ENCODE measurements around the gene HPCAL4.

Gene HPCAL4

GRCh38 chr1:39672551-39672947 lies 18.7 kb downstream of the HPCAL4 start:
- no peak overlapping the region for H3K27ac Mint-ChIP-seq
- no peaks in the 10 kb centered on the region for H3K9me3 Mint-ChIP-seq
- peaks cover 8% of the 10 kb centered on the region for H3K27me3 Mint-ChIP-seq
- no peaks in the 10 kb centered on the region for H3K36me3 Mint-ChIP-seq
- peak overlapping the region; percentile 74 for H3K4me3 Mint-ChIP-seq
- H3K4me1 Mint-ChIP-seq: peaks cover 7% of the 10 kb centered on the region

- Mint-ChIP-seq H3K36me3 (no peaks in the 10 kb centered on the region), H3K27ac (no peak within 1 kb of the TSS), H3K9me3 (no peaks in the 10 kb centered on the region), H3K4me3 (peak within 1 kb of the TSS; percentile 74), H3K4me1 (peaks cover 12% of the 10 kb centered on the region), H3K27me3 (peaks cover 8% of the 10 kb centered on the region)
Measured at GRCh38 chr1:39671793-39672550, 19.3 kb downstream of the HPCAL4 start, which contains the start of gene NT5C1A. NT5C1A (minus strand) TSS chr1:39672107; CDS start chr1:39672038, 69 bp downstream.

- Mint-ChIP-seq H3K4me1 (peaks cover 18% of the 10 kb centered on the region), H3K27me3 (peaks cover 8% of the 10 kb centered on the region), H3K9me3 (no peaks in the 10 kb centered on the region), H3K27ac (no peak overlapping the region), H3K36me3 (no peaks in the 10 kb centered on the region), H3K4me3 (peak overlapping the region; percentile 46)
Measured at GRCh38 chr1:39671433-39671792, 19.8 kb downstream of the HPCAL4 start.

- H3K27me3 Mint-ChIP-seq: peaks cover 8% of the 10 kb centered on the region
- peaks cover 18% of the 10 kb centered on the region for H3K4me1 Mint-ChIP-seq
- H3K36me3 Mint-ChIP-seq: no peaks in the 10 kb centered on the region
- H3K27ac Mint-ChIP-seq: no peak overlapping the region
- no peaks in the 10 kb centered on the region for H3K9me3 Mint-ChIP-seq
- H3K4me3 Mint-ChIP-seq: peak overlapping the region; percentile 46
Measured at GRCh38 chr1:39670689-39671088, 20.5 kb downstream of the HPCAL4 start.

GRCh38 chr1:39668894-39669293 lies 22.3 kb downstream of the HPCAL4 start:
- Mint-ChIP-seq H3K36me3 (no peaks in the 10 kb centered on the region), H3K4me1 (peaks cover 18% of the 10 kb centered on the region), H3K27me3 (peaks cover 8% of the 10 kb centered on the region), H3K9me3 (no peaks in the 10 kb centered on the region), H3K27ac (no peak overlapping the region), H3K4me3 (no peak overlapping the region)

GRCh38 chr1:39668111-39668510 lies 23.1 kb downstream of the HPCAL4 start:
- peaks cover 8% of the 10 kb centered on the region for H3K27me3 Mint-ChIP-seq
- peaks cover 18% of the 10 kb centered on the region for H3K4me1 Mint-ChIP-seq
- no peak overlapping the region for H3K4me3 Mint-ChIP-seq
- no peak overlapping the region for H3K27ac Mint-ChIP-seq
- H3K36me3 Mint-ChIP-seq: no peaks in the 10 kb centered on the region
- no peaks in the 10 kb centered on the region for H3K9me3 Mint-ChIP-seq

- Mint-ChIP-seq H3K9me3 (no peaks in the 10 kb centered on the region), H3K27ac (peak overlapping the region; percentile 74), H3K36me3 (no peaks in the 10 kb centered on the region), H3K4me3 (peak overlapping the region; percentile 32), H3K27me3 (peaks cover 8% of the 10 kb centered on the region), H3K4me1 (peaks cover 18% of the 10 kb centered on the region)
Measured at GRCh38 chr1:39666772-39667171, 24.5 kb downstream of the HPCAL4 start.

GRCh38 chr1:39663559-39663958 lies 27.7 kb downstream of the HPCAL4 start:
- Mint-ChIP-seq H3K27me3 (no peaks in the 10 kb centered on the region), H3K27ac (no peak overlapping the region), H3K4me3 (no peak overlapping the region), H3K36me3 (no peaks in the 10 kb centered on the region), H3K9me3 (no peaks in the 10 kb centered on the region), H3K4me1 (peaks cover 14% of the 10 kb centered on the region)

GRCh38 chr1:39662861-39663260 lies 28.4 kb downstream of the HPCAL4 start:
- Mint-ChIP-seq H3K9me3 (no peaks in the 10 kb centered on the region), H3K27me3 (peaks cover 1% of the 10 kb centered on the region), H3K36me3 (no peaks in the 10 kb centered on the region), H3K4me1 (peaks cover 17% of the 10 kb centered on the region), H3K4me3 (no peak overlapping the region), H3K27ac (no peak overlapping the region)

GRCh38 chr1:39659538-39659937 lies 31.7 kb downstream of the HPCAL4 start:
- Mint-ChIP-seq H3K27me3 (peaks cover 1% of the 10 kb centered on the region), H3K9me3 (no peaks in the 10 kb centered on the region), H3K27ac (no peak overlapping the region), H3K4me3 (no peak overlapping the region), H3K36me3 (no peaks in the 10 kb centered on the region), H3K4me1 (peaks cover 5% of the 10 kb centered on the region)

GRCh38 chr1:39659110-39659509 lies 32.1 kb downstream of the HPCAL4 start:
- H3K9me3 Mint-ChIP-seq: no peaks in the 10 kb centered on the region
- no peaks in the 10 kb centered on the region for H3K36me3 Mint-ChIP-seq
- H3K4me3 Mint-ChIP-seq: no peak overlapping the region
- peaks cover 5% of the 10 kb centered on the region for H3K4me1 Mint-ChIP-seq
- peaks cover 1% of the 10 kb centered on the region for H3K27me3 Mint-ChIP-seq
- no peak overlapping the region for H3K27ac Mint-ChIP-seq

- H3K4me3 Mint-ChIP-seq: no peak overlapping the region
- H3K9me3 Mint-ChIP-seq: no peaks in the 10 kb centered on the region
- peak overlapping the region; percentile 56 for H3K27ac Mint-ChIP-seq
- peaks cover 8% of the 10 kb centered on the region for H3K4me1 Mint-ChIP-seq
- H3K36me3 Mint-ChIP-seq: no peaks in the 10 kb centered on the region
- peaks cover 1% of the 10 kb centered on the region for H3K27me3 Mint-ChIP-seq
Measured at GRCh38 chr1:39657923-39658485, 33.2 kb downstream of the HPCAL4 start.

- no peaks in the 10 kb centered on the region for H3K9me3 Mint-ChIP-seq
- H3K36me3 Mint-ChIP-seq: no peaks in the 10 kb centered on the region
- no peak overlapping the region for H3K4me3 Mint-ChIP-seq
- peaks cover 8% of the 10 kb centered on the region for H3K4me1 Mint-ChIP-seq
- H3K27me3 Mint-ChIP-seq: peaks cover 1% of the 10 kb centered on the region
- no peak overlapping the region for H3K27ac Mint-ChIP-seq
Measured at GRCh38 chr1:39657402-39657801, 33.8 kb downstream of the HPCAL4 start.

- no peaks in the 10 kb centered on the region for H3K36me3 Mint-ChIP-seq
- H3K27ac Mint-ChIP-seq: no peak overlapping the region
- H3K4me1 Mint-ChIP-seq: peaks cover 8% of the 10 kb centered on the region
- H3K4me3 Mint-ChIP-seq: no peak overlapping the region
- H3K9me3 Mint-ChIP-seq: no peaks in the 10 kb centered on the region
- H3K27me3 Mint-ChIP-seq: peaks cover 1% of the 10 kb centered on the region
Measured at GRCh38 chr1:39656391-39656790, 34.8 kb downstream of the HPCAL4 start.

- Mint-ChIP-seq H3K27ac (no peak overlapping the region), H3K9me3 (no peaks in the 10 kb centered on the region), H3K36me3 (no peaks in the 10 kb centered on the region), H3K4me1 (peaks cover 8% of the 10 kb centered on the region), H3K27me3 (peaks cover 1% of the 10 kb centered on the region), H3K4me3 (no peak overlapping the region)
Measured at GRCh38 chr1:39655578-39656268, 35.5 kb downstream of the HPCAL4 start.

GRCh38 chr1:39654291-39654690 lies 36.9 kb downstream of the HPCAL4 start:
- H3K9me3 Mint-ChIP-seq: no peaks in the 10 kb centered on the region
- no peak overlapping the region for H3K4me3 Mint-ChIP-seq
- peaks cover 1% of the 10 kb centered on the region for H3K27me3 Mint-ChIP-seq

More at GRCh38 chr1:39654291-39654690, 36.9 kb downstream of the HPCAL4 start:
- Mint-ChIP-seq H3K36me3 (no peaks in the 10 kb centered on the region), H3K4me1 (peaks cover 8% of the 10 kb centered on the region), H3K27ac (no peak overlapping the region)
